SK-N-MC (cell line): Measurements from ENCODE around the gene SH3RF3.

ENCODE experiments used
- DNase-seq: peaks from one replicate; pipeline ENCODE4 v3.0.0-alpha.2; 2011; ENCODE audit warnings: low read depth, low spot score
- H3K27ac ChIP-seq: fragments of 200-600 bp; sonication (generic); 2 replicates; pipeline ENCODE4 v1.5.1; 2016; ENCODE audit warnings: mixed run types
- H3K36me3 ChIP-seq: fragments of 200-600 bp; sonication (generic); 2 replicates; pipeline ENCODE4 v1.6.1; 2017; ENCODE audit warnings: antibody characterized with exemption, low read length, mixed read lengths; ENCODE audit not compliant: insufficient read depth
- H3K4me3 ChIP-seq: fragments of 200-600 bp; sonication (generic); 2 replicates; pipeline ENCODE4 v1.5.1; 2016
- H3K9ac ChIP-seq: fragments of 200-600 bp; sonication (generic); 2 replicates; pipeline ENCODE4 v1.8.0; 2017; ENCODE audit warnings: mixed run types, mixed read lengths; ENCODE audit not compliant: insufficient read length
- H3K9me3 ChIP-seq: fragments of 200-600 bp; sonication (generic); 2 replicates; pipeline ENCODE4 v1.6.1; 2017; ENCODE audit warnings: low read depth, mild to moderate bottlenecking, antibody characterized with exemption, low read length, moderate library complexity, mixed read lengths
- EZH2 ChIP-seq: fragments of 200-600 bp; sonication (generic); IDR thresholded peaks from one replicate; pipeline ENCODE4 v1.6.1; 2017; ENCODE audit warnings: antibody characterized with exemption
- FOXP2 ChIP-seq: optimal IDR thresholded peaks from 2 replicates; pipeline ENCODE3; 2011; ENCODE audit warnings: mild to moderate bottlenecking, moderate library complexity; ENCODE audit not compliant: insufficient read depth; ENCODE audit errors: extremely low read length, control extremely low read depth
- POLR2AphosphoS5 ChIP-seq: IDR thresholded peaks from 2 replicates; pipeline ENCODE4 v1.6.1; 2012; ENCODE audit warnings: mild to moderate bottlenecking, low read depth, low read length, borderline replicate concordance

Gene SH3RF3

GRCh38 chr2:109370399-109371035 lies 241.5 kb downstream of the SH3RF3 start:
- H3K9ac ChIP-seq, result no peak overlapping the region
- no peaks in the 10 kb centered on the region for H3K9me3 ChIP-seq
- no peak overlapping the region for H3K4me3 ChIP-seq
- TF ChIP-seq FOXP2 (no peak), POLR2AphosphoS5 (no peak), EZH2 (no peak)
- H3K36me3 ChIP-seq, result no peaks in the 10 kb centered on the region
- H3K27ac ChIP-seq, result no peak overlapping the region
- DNase-seq, result no peak

GRCh38 chr2:109371481-109372170 lies 242.6 kb downstream of the SH3RF3 start:
- Histone ChIP-seq H3K36me3 (no peaks in the 10 kb centered on the region), H3K9me3 (no peaks in the 10 kb centered on the region), H3K27ac (no peak overlapping the region), H3K4me3 (no peak overlapping the region), H3K9ac (no peak overlapping the region)
- TF ChIP-seq POLR2AphosphoS5 (no peak), FOXP2 (no peak), EZH2 (no peak)
- no peak for DNase-seq

GRCh38 chr2:109372171-109372568 lies 243.2 kb downstream of the SH3RF3 start:
- no peak overlapping the region for H3K27ac ChIP-seq
- H3K9me3 ChIP-seq, result no peaks in the 10 kb centered on the region
- no peak for TF ChIP-seq FOXP2
- no peak for TF ChIP-seq EZH2
- TF ChIP-seq POLR2AphosphoS5, result no peak
- no peak for DNase-seq
- no peaks in the 10 kb centered on the region for H3K36me3 ChIP-seq
- H3K4me3 ChIP-seq, result no peak overlapping the region
- H3K9ac ChIP-seq, result no peak overlapping the region

GRCh38 chr2:109372614-109373013 lies 243.6 kb downstream of the SH3RF3 start:
- Histone ChIP-seq H3K27ac (no peak overlapping the region), H3K4me3 (no peak overlapping the region), H3K36me3 (no peaks in the 10 kb centered on the region), H3K9ac (no peak overlapping the region), H3K9me3 (no peaks in the 10 kb centered on the region)
- no peak for DNase-seq
- TF ChIP-seq EZH2 (no peak), FOXP2 (no peak), POLR2AphosphoS5 (no peak)

GRCh38 chr2:109373791-109374547 lies 245.0 kb downstream of the SH3RF3 start:
- TF ChIP-seq EZH2 (no peak), POLR2AphosphoS5 (no peak), FOXP2 (no peak)
- no peak overlapping the region for H3K27ac ChIP-seq
- H3K9me3 ChIP-seq, result no peaks in the 10 kb centered on the region
- no peak for DNase-seq
- H3K9ac ChIP-seq, result no peak overlapping the region
- H3K36me3 ChIP-seq, result no peaks in the 10 kb centered on the region
- no peak overlapping the region for H3K4me3 ChIP-seq

- DNase-seq, result no peak
- Histone ChIP-seq H3K4me3 (no peak overlapping the region), H3K36me3 (no peaks in the 10 kb centered on the region), H3K9ac (no peak overlapping the region), H3K9me3 (no peaks in the 10 kb centered on the region), H3K27ac (no peak overlapping the region)
- TF ChIP-seq EZH2 (no peak), FOXP2 (no peak), POLR2AphosphoS5 (no peak)
These were observed 245.6 kb downstream of the SH3RF3 start for GRCh38 chr2:109374548-109375130.

GRCh38 chr2:109375131-109375561 lies 246.1 kb downstream of the SH3RF3 start:
- TF ChIP-seq FOXP2, result no peak
- no peak for TF ChIP-seq POLR2AphosphoS5
- TF ChIP-seq EZH2, result no peak

GRCh38 chr2:109375656-109376055 lies 246.7 kb downstream of the SH3RF3 start:
- Histone ChIP-seq H3K9ac (no peak overlapping the region), H3K9me3 (no peaks in the 10 kb centered on the region), H3K4me3 (no peak overlapping the region), H3K36me3 (no peaks in the 10 kb centered on the region), H3K27ac (no peak overlapping the region)
- TF ChIP-seq EZH2, result no peak
- no peak for TF ChIP-seq POLR2AphosphoS5
- no peak for TF ChIP-seq FOXP2
- DNase-seq, result no peak

More at GRCh38 chr2:109375131-109375561, 246.1 kb downstream of the SH3RF3 start:
- no peak for DNase-seq
- Histone ChIP-seq H3K9me3 (no peaks in the 10 kb centered on the region), H3K36me3 (no peaks in the 10 kb centered on the region), H3K9ac (no peak overlapping the region), H3K27ac (no peak overlapping the region), H3K4me3 (no peak overlapping the region)
